GM23338 (cell line): ENCODE data around the gene NPTXR.

Experiments used
- CREB1 ChIP-seq: fragments of 250-450 bp; sonication (Bioruptor Pico); IDR thresholded peaks from 2 replicates; pipeline ENCODE4 v1.5.0; 2020; ENCODE audit warnings: low read depth, mild to moderate bottlenecking, moderate library complexity
- CTCF ChIP-seq, 2 experiments: fragments of 200-600 bp in 1 of 2; sonication (generic) in 1 of 2; conservative IDR thresholded peaks; 2 replicates each; pipeline versions ENCODE4 v1.5.1 to v1.6.1; 2016 to 2017; ENCODE audit warnings: antibody characterized with exemption in 2 of 2, low read depth in 2 of 2, mild to moderate bottlenecking in 2 of 2, moderate library complexity in 1 of 2
- ETS1 ChIP-seq: IDR thresholded peaks from 2 replicates; pipeline ENCODE4 v1.6.1; 2016; ENCODE audit warnings: antibody characterized with exemption
- EZH2 ChIP-seq: fragments of 200-600 bp; sonication (generic); IDR thresholded peaks from one replicate; pipeline ENCODE4 v1.8.0; 2017; ENCODE audit warnings: antibody characterized with exemption, mild to moderate bottlenecking, low read depth; ENCODE audit not compliant: unreplicated experiment
- EZH2phosphoT487 ChIP-seq: fragments of 200-600 bp; sonication (generic); IDR thresholded peaks from one replicate; pipeline ENCODE4 v1.8.1; 2018; ENCODE audit warnings: antibody characterized with exemption; ENCODE audit not compliant: unreplicated experiment
- JUNB ChIP-seq: IDR thresholded peaks from one replicate; pipeline ENCODE4 v1.6.1; 2016; ENCODE audit warnings: antibody characterized with exemption; ENCODE audit not compliant: unreplicated experiment
- NANOG ChIP-seq: IDR thresholded peaks from 2 replicates; pipeline ENCODE4 v1.6.1; 2016; ENCODE audit warnings: antibody characterized with exemption, borderline replicate concordance
- POLR2AphosphoS5 ChIP-seq: IDR thresholded peaks from 2 replicates; pipeline ENCODE4 v1.6.1; 2016; ENCODE audit warnings: antibody characterized with exemption, low read depth
- REST ChIP-seq: IDR thresholded peaks from one replicate; pipeline ENCODE4 v1.6.1; 2018; ENCODE audit warnings: antibody characterized with exemption; ENCODE audit not compliant: unreplicated experiment
- STAT1 ChIP-seq: IDR thresholded peaks from one replicate; pipeline ENCODE4 v1.6.1; 2016; ENCODE audit warnings: antibody characterized with exemption; ENCODE audit not compliant: unreplicated experiment
- ZNF114 ChIP-seq: fragments of 250-450 bp; sonication (Bioruptor Pico); IDR thresholded peaks from 2 replicates; pipeline ENCODE4 v1.5.0; 2020; ENCODE audit warnings: mild to moderate bottlenecking, moderate library complexity
- ZNF331 ChIP-seq: fragments of 250-450 bp; sonication (Bioruptor Pico); IDR thresholded peaks from 2 replicates; pipeline ENCODE4 v1.5.0; 2020; ENCODE audit warnings: low read depth, mild to moderate bottlenecking, moderate library complexity
- ZNF462 ChIP-seq: fragments of 250-450 bp; sonication (Bioruptor Pico); IDR thresholded peaks from 2 replicates; pipeline ENCODE4 v1.5.0; 2020; ENCODE audit warnings: mild to moderate bottlenecking, moderate library complexity

GRCh38 chr22:38868886-38869381, 25.1 kb upstream of the NPTXR start:
- TF ChIP-seq EZH2 (no peak), CTCF (conservative IDR thresholded peaks at IDR 0.05; ENCODE audit: low read depth in 2 of 2) (peak; percentile 85 to 92), NANOG (no peak), EZH2phosphoT487 (no peak), CREB1 (CRISPR knock-in tag) (no peak), POLR2AphosphoS5 (no peak), REST (no peak), ETS1 (no peak), JUNB (no peak), ZNF331 (CRISPR knock-in tag) (no peak), STAT1 (no peak), ZNF114 (CRISPR knock-in tag) (no peak), ZNF462 (no peak)
